Measurements from ENCODE around the gene PGF. TPM values are rescaled to one million over a fixed set of nuclear protein-coding genes. Genes with fewer than 3 reads are reported as not detected.

The PGF gene
- total and polyA plus RNA-seq, 2 of the 13 experiments (the other 11 are each of a cell fraction or from before 2014, with no cell fraction given) = 10.7 to 27.5 TPM

- TF ChIP-seq UBTF (CRISPR knock-in tag; IDR thresholded peaks at IDR 0.05) = peak; percentile 97
- no peak for TF ChIP-seq ZNF670 (CRISPR knock-in tag; IDR thresholded peaks at IDR 0.05; ENCODE audit: borderline replicate concordance)
- peak; percentile 77 for TF ChIP-seq ZNF564 (CRISPR knock-in tag; IDR thresholded peaks at IDR 0.05)
- no peak for TF ChIP-seq SMARCE1 (IDR thresholded peaks at IDR 0.05; ENCODE audit: borderline replicate concordance)
- peak; percentile 38 for TF ChIP-seq BORCS8-MEF2B (CRISPR knock-in tag; IDR thresholded peaks at IDR 0.05)
- TF ChIP-seq KDM3A (CRISPR knock-in tag; IDR thresholded peaks at IDR 0.05; ENCODE audit: low read depth) = no peak
- TF ChIP-seq MAZ (IDR thresholded peaks at IDR 0.05; ENCODE audit: borderline replicate concordance, low read depth, low read length) = no peak
- peak; percentile 53; the same call in 1 of the 2 replicates for TF ChIP-seq MAZ (CRISPR knock-in tag; IDR thresholded peaks at IDR 0.05; ENCODE audit: low read depth)
- TF ChIP-seq NFE2L1 (CRISPR knock-in tag; IDR thresholded peaks at IDR 0.05; ENCODE audit: borderline replicate concordance) = no peak
- 0 out of 2 replicates have a peak, but pooled peaks have one; percentile 15 for TF ChIP-seq MIER3 (CRISPR knock-in tag; IDR thresholded peaks at IDR 0.05; ENCODE audit: borderline replicate concordance)
- TF ChIP-seq RBM39 (IDR thresholded peaks at IDR 0.05; ENCODE audit: low read depth, low read length, poor library complexity, severe bottlenecking) = no peak
- no peak for TF ChIP-seq DNMT3B (CRISPR knock-in tag; conservative IDR thresholded peaks at IDR 0.05)
- no peak for TF ChIP-seq PRMT3 (CRISPR knock-in tag; IDR thresholded peaks at IDR 0.05; ENCODE audit: borderline replicate concordance, low read depth)
- no peak for TF ChIP-seq ZSCAN29 (CRISPR knock-in tag; conservative IDR thresholded peaks at IDR 0.05)
- TF ChIP-seq KLF16 (CRISPR knock-in tag; IDR thresholded peaks at IDR 0.05) = peak in 1 of 2 experiments; percentile 35; a peak in 1 of 4 replicates
- 0 out of 2 replicates have a peak, but pooled peaks have one; percentile 28 for TF ChIP-seq ZSCAN31 (CRISPR knock-in tag; IDR thresholded peaks at IDR 0.05; ENCODE audit: low read depth)
- TF ChIP-seq FOXA3 (CRISPR knock-in tag; IDR thresholded peaks at IDR 0.05) = peak; percentile 4; the same call in 1 of the 2 replicates
- no peak for TF ChIP-seq JDP2 (CRISPR knock-in tag; IDR thresholded peaks at IDR 0.05; ENCODE audit: borderline replicate concordance)
- TF ChIP-seq HES4 (CRISPR knock-in tag; IDR thresholded peaks at IDR 0.05; ENCODE audit: borderline replicate concordance) = no peak
- TF ChIP-seq POLR2A (IDR thresholded peaks at IDR 0.05; ENCODE audit: insufficient read depth in 1 of 2, low read depth in 2 of 2, low read length in 2 of 2) = peak in 1 of 2 experiments; percentile 24; a peak in 1 of 4 replicates
- TF ChIP-seq NR2F1 (CRISPR knock-in tag; IDR thresholded peaks at IDR 0.05) = peak; percentile 20 to 78; a peak in 2 of 4 replicates
- peak; percentile 98 for TF ChIP-seq TFAP4 (IDR thresholded peaks at IDR 0.05; ENCODE audit: borderline replicate concordance, low read depth)
- TF ChIP-seq HMG20A (CRISPR knock-in tag; IDR thresholded peaks at IDR 0.05; ENCODE audit: borderline replicate concordance) = no peak
- no peak for TF ChIP-seq ZNF17 (CRISPR knock-in tag; IDR thresholded peaks at IDR 0.05)
- TF ChIP-seq HNRNPH1 (optimal IDR thresholded peaks at IDR 0.05; ENCODE audit: low read depth, low read length) = no peak
- TF ChIP-seq YEATS4 (CRISPR knock-in tag; IDR thresholded peaks at IDR 0.05; ENCODE audit: borderline replicate concordance) = peak; percentile 61; the same call in 1 of the 2 replicates
Measured at GRCh38 chr14:74954232-74954946, 1.0 kb downstream of the PGF start (continued).
